Measurements from ENCODE around the gene TTBK2.
"Not testable (repeated sequence)": the region's sequence is repeated elsewhere in the genome, so short reads cannot be mapped to it uniquely, and the experiment has no call there.

The TTBK2 gene

GRCh38 chr15:42920519-42921341 is at the start of gene TTBK2:
TTBK2 (minus strand) TSS chr15:42920778; CDS start chr15:42878617, 42,161 bp downstream.
- peak; percentile 98 for DNase-seq

GRCh38 chr15:42964476-42964875 is 43.9 kb upstream of the TTBK2 start:
- DNase-seq, result no peak

GRCh38 chr15:42955518-42955917 is 34.9 kb upstream of the TTBK2 start:
- DNase-seq, result no peak

- no peak for DNase-seq
These were observed 33.7 kb upstream of the TTBK2 start for GRCh38 chr15:42954291-42954690.

- DNase-seq, result not testable (repeated sequence)
These were observed 28.3 kb upstream of the TTBK2 start for GRCh38 chr15:42948898-42949297.

GRCh38 chr15:42940527-42940926 is 19.9 kb upstream of the TTBK2 start:
- DNase-seq, result no peak

GRCh38 chr15:42939841-42940240 is 19.3 kb upstream of the TTBK2 start:
- no peak for DNase-seq

- no peak for DNase-seq
These were observed 16.6 kb upstream of the TTBK2 start for GRCh38 chr15:42937143-42937542.

GRCh38 chr15:42933886-42934667 is 13.5 kb upstream of the TTBK2 start:
- DNase-seq, result no peak

- DNase-seq, result no peak
These were observed 12.4 kb upstream of the TTBK2 start for GRCh38 chr15:42932833-42933515.

GRCh38 chr15:42931702-42932486 is 11.3 kb upstream of the TTBK2 start:
- no peak for DNase-seq

- DNase-seq, result no peak
These were observed 8.8 kb upstream of the TTBK2 start for GRCh38 chr15:42929306-42929848.

- DNase-seq, result peak; percentile 35
These were observed 759 bp upstream of the TTBK2 start for GRCh38 chr15:42921342-42921731.

GRCh38 chr15:42919799-42920518 is 619 bp downstream of the TTBK2 start:
- no peak for DNase-seq

GRCh38 chr15:42919308-42919707 is 1.3 kb downstream of the TTBK2 start:
- no peak for DNase-seq

GRCh38 chr15:42918047-42918446 is 2.5 kb downstream of the TTBK2 start:
- no peak for DNase-seq

GRCh38 chr15:42915654-42916315 is 4.8 kb downstream of the TTBK2 start:
- DNase-seq, result no peak

- DNase-seq, result no peak
These were observed 5.7 kb downstream of the TTBK2 start for GRCh38 chr15:42914728-42915497.

GRCh38 chr15:42911058-42911592 is 9.5 kb downstream of the TTBK2 start:
- DNase-seq, result no peak

- no peak for DNase-seq
These were observed 12.0 kb downstream of the TTBK2 start for GRCh38 chr15:42908538-42908937.
